HCT116 (cell line): ENCODE results near the gene CRTC1. TPM values are rescaled to one million over a fixed set of nuclear protein-coding genes. Genes with fewer than 3 reads are reported as not detected.
A peak's percentile ranks its signal among the peaks of the same experiment; 100 is the strongest.

Experiments
- ATAC-seq: fragments of 200-7000 bp; cut with Tn5 transposase; 2 replicates; pipeline ENCODE4 v1.9.1; 2020; ENCODE audit warnings: mild to moderate bottlenecking, moderate library complexity
- BruUV-seq: library from RNA; stranded (reverse); fragments of 400-500 nt; replicated peaks from 2 replicates; lab custom pipeline; 2021; lab: Mats Ljungman, UMichigan
- CTCF ChIA-PET: fragments of 300-600 bp; sonication (Branson Sonifier 250); formaldehyde crosslinking; loops from one replicate; lab custom pipeline; 2021; ENCODE audit warnings: antibody characterized with exemption; lab: Charles Lee
- POLR2A ChIA-PET: fragments of 300-600, 350-600 bp; sonication (Branson Sonifier 250); formaldehyde crosslinking; loops from one replicate; lab custom pipeline; 2021; ENCODE audit warnings: antibody characterized with exemption; lab: Charles Lee
- RAD21 ChIA-PET, 2 experiments: fragments of 300-600 bp; sonication (Branson Sonifier 250); formaldehyde crosslinking; loops; one replicate each; lab custom pipeline; 2023; ENCODE audit warnings: low total read pairs in 2 of 2; ENCODE audit not compliant: uncharacterized antibody in 2 of 2, unreplicated experiment in 2 of 2, low non-redundant PET in 1 of 2; lab: Charles Lee
- DNase-seq: peaks from one replicate; pipeline ENCODE4 v3.0.0-alpha.2; 2010; ENCODE audit warnings: low read depth, low spot score
- H2AFZ ChIP-seq: fragments of 200-600 bp; shearing (Covaris generic), sonication (generic); 2 replicates; pipeline ENCODE4 v1.6.1; 2017; ENCODE audit warnings: low read depth, mixed run types, mixed read lengths, antibody characterized with exemption, low read length; ENCODE audit not compliant: poor library complexity, severe bottlenecking
- H3K27ac ChIP-seq: 2 replicates; pipeline ENCODE4 v1.5.1; 2012; ENCODE audit warnings: low read depth, low read length
- H3K27me3 ChIP-seq: fragments of 200-600 bp; sonication (generic); 2 replicates; pipeline ENCODE4 v1.6.1; 2016; ENCODE audit warnings: mixed run types, low read length, mixed read lengths; ENCODE audit not compliant: insufficient read depth
- H3K36me3 ChIP-seq, 2 experiments: fragments of 200-500 bp in 1 of 2; fragments of 200-600 bp in 1 of 2; sonication (Bioruptor generic) in 1 of 2; sonication (generic) in 1 of 2; 2 replicates each; pipeline versions ENCODE4 v1.5.1 to v1.6.1; 2014 to 2016; ENCODE audit warnings: low read length in 2 of 2, inconsistent platforms in 1 of 2, mixed read lengths in 1 of 2, mixed run types in 1 of 2; ENCODE audit not compliant: insufficient read depth in 2 of 2, control insufficient read depth in 1 of 2
- H3K4me1 ChIP-seq, 2 experiments: fragments of 200-600 bp in 1 of 2; sonication (generic) in 1 of 2; 2 replicates each; pipeline versions ENCODE4 v1.5.1 to v1.6.1; 2012 to 2017; ENCODE audit warnings: low read length in 2 of 2, inconsistent platforms in 1 of 2, mild to moderate bottlenecking in 1 of 2, mixed read lengths in 1 of 2, mixed run types in 1 of 2, moderate library complexity in 1 of 2; ENCODE audit not compliant: insufficient read depth in 2 of 2, control insufficient read depth in 1 of 2
- H3K4me2 ChIP-seq: fragments of 200-600 bp; sonication (generic); 2 replicates; pipeline ENCODE4 v1.6.1; 2017; ENCODE audit warnings: mixed run types, low read length, mixed read lengths
- H3K4me3 ChIP-seq, 2 experiments: fragments of 200-600 bp in 1 of 2; sonication (generic) in 1 of 2; replicated peaks in 1 of 2; 2 replicates each; pipeline ENCODE4 v1.5.1; 2011 to 2016; ENCODE audit warnings: low read length in 2 of 2, control low read depth in 1 of 2, low read depth in 1 of 2, mild to moderate bottlenecking in 1 of 2, mixed read lengths in 1 of 2, mixed run types in 1 of 2
- H3K79me2 ChIP-seq: fragments of 200-600 bp; sonication (generic); 2 replicates; pipeline ENCODE4 v1.6.1; 2017; ENCODE audit warnings: mild to moderate bottlenecking, mixed run types, low read length, moderate library complexity, mixed read lengths; ENCODE audit not compliant: insufficient read depth
- H3K9ac ChIP-seq: fragments of 200-600 bp; sonication (generic); 2 replicates; pipeline ENCODE4 v1.6.1; 2016; ENCODE audit warnings: low read length, mixed read lengths
- H3K9me2 ChIP-seq: fragments of 200-600 bp; sonication (generic), shearing (Covaris generic); 2 replicates; pipeline ENCODE4 v1.6.1; 2017; ENCODE audit warnings: mixed run types, mild to moderate bottlenecking, moderate library complexity; ENCODE audit not compliant: insufficient read depth
- H3K9me3 ChIP-seq, 2 experiments: fragments of 200-500 bp in 1 of 2; fragments of 200-600 bp in 1 of 2; sonication (Bioruptor generic) in 1 of 2; sonication (generic) in 1 of 2; 2 replicates each; pipeline ENCODE4 v1.6.1; 2014 to 2017; ENCODE audit warnings: low read length in 2 of 2, mixed read lengths in 2 of 2, inconsistent platforms in 1 of 2, low read depth in 1 of 2, mild to moderate bottlenecking in 1 of 2, mixed run types in 1 of 2, moderate library complexity in 1 of 2; ENCODE audit not compliant: control insufficient read depth in 1 of 2, insufficient read depth in 1 of 2
- H4K20me1 ChIP-seq: fragments of 200-600 bp; sonication (generic), shearing (Covaris generic); 2 replicates; pipeline ENCODE4 v1.6.1; 2017; ENCODE audit warnings: mixed run types, mild to moderate bottlenecking, moderate library complexity; ENCODE audit not compliant: insufficient read depth
- CEBPB ChIP-seq: IDR thresholded peaks from 2 replicates; pipeline ENCODE4 v1.6.1; 2012; ENCODE audit warnings: low read depth
- EZH2 ChIP-seq: fragments of 200-600 bp; sonication (generic); IDR thresholded peaks from 2 replicates; pipeline ENCODE4 v1.6.1; 2017; ENCODE audit warnings: antibody characterized with exemption, mixed run types
- EZH2phosphoT487 ChIP-seq: fragments of 200-600 bp; IDR thresholded peaks from 2 replicates; pipeline ENCODE4 v1.6.1; 2018; ENCODE audit warnings: antibody characterized with exemption, borderline replicate concordance
- JUND ChIP-seq: IDR thresholded peaks from 2 replicates; pipeline ENCODE4 v1.6.1; 2012
- POLR2AphosphoS5 ChIP-seq: IDR thresholded peaks from 2 replicates; pipeline ENCODE4 v1.6.1; 2011; ENCODE audit warnings: mild to moderate bottlenecking, low read depth, low read length, moderate library complexity
- SP1 ChIP-seq: IDR thresholded peaks from 2 replicates; pipeline ENCODE4 v1.6.1; 2012; ENCODE audit warnings: low read depth
- SRF ChIP-seq: IDR thresholded peaks from 2 replicates; pipeline ENCODE4 v1.6.1; 2012; ENCODE audit warnings: low read depth
- YY1 ChIP-seq: IDR thresholded peaks from 2 replicates; pipeline ENCODE4 v1.6.1; 2011; ENCODE audit warnings: low read length, low read depth, moderate library complexity, mild to moderate bottlenecking; ENCODE audit not compliant: insufficient replicate concordance; ENCODE audit errors: extremely low read depth
- ZFX ChIP-seq: fragments of 450-650 bp; IDR thresholded peaks from 2 replicates; pipeline ENCODE4 v1.6.1; 2017
- ZNF274 ChIP-seq: fragments of 200-500 bp; sonication (Bioruptor generic); IDR thresholded peaks from 2 replicates; pipeline ENCODE4 v1.6.1; 2014; ENCODE audit warnings: mild to moderate bottlenecking, low read depth, low read length, inconsistent platforms
- intact Hi-C: fragments of 100-400 bp; cut with micrococcal nuclease; formaldehyde crosslinking; loops from 2 replicates; pipeline ENCODE4 v1.10.0; 2022
- total RNA-seq: library from RNA; stranded (reverse); gene quantifications from one replicate; pipeline ENCODE4 v1.2.1, GENCODE V29; 2021; ENCODE audit not compliant: unreplicated experiment
- TF ChIP-seq, protein P1 (sequence below): IDR thresholded peaks from 2 replicates; pipeline ENCODE4 v1.6.1; 2012
- TF ChIP-seq, protein P2 (sequence below): IDR thresholded peaks from 2 replicates; pipeline ENCODE4 v1.6.1; 2012
- TF ChIP-seq, protein P3 (sequence below): IDR thresholded peaks from 2 replicates; pipeline ENCODE4 v1.6.1; 2012; ENCODE audit warnings: low read depth
- TF ChIP-seq, protein P4 (sequence below): IDR thresholded peaks from 2 replicates; pipeline ENCODE4 v1.6.1; 2011; ENCODE audit warnings: mild to moderate bottlenecking, low read length, moderate library complexity; ENCODE audit not compliant: insufficient replicate concordance; ENCODE audit errors: extremely low read depth

CRTC1 gene
- total RNA-seq, 1 experiment from 2014 or later, result 14.9 TPM

DNA sequence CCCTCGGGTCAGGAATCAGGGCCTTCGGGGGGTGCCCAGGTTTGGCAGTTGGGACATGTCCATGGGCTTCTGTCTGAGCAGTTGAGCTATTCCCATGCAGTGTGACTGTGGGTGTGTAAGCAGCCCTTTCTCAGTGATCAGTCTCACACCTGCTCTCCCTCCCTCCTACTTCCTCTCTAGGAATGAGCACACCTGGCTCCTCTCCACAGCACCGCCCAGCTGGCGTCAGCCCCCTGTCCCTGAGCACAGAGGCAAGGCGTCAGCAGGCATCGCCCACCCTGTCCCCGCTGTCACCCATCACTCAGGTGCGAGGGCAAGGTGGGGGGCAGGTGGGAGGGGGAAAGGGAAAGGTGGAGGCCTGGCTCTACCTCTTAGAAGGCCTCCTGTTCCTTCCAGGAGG, 81.7 kb downstream of the CRTC1 start:
- H3K79me2 ChIP-seq, result no peaks in the 10 kb centered on the region
- no peak overlapping the region for H3K4me3 ChIP-seq
- H3K9ac ChIP-seq, result no peak overlapping the region
- ChIA-PET POLR2A (no interaction called here), CTCF (no interaction called here), RAD21 (no interaction called here)
- intact Hi-C loops, result no loop called here
- no peaks in the 10 kb centered on the region for H3K9me3 ChIP-seq
- no peak overlapping the region for H3K27ac ChIP-seq
- BruUV-seq, result no TSS peak
- no peaks in the 10 kb centered on the region for H3K36me3 ChIP-seq
- no peaks in the 10 kb centered on the region for H4K20me1 ChIP-seq
- peaks cover 38 to 41% of the 10 kb centered on the region in 2 experiments for H3K4me1 ChIP-seq
- TF ChIP-seq ZFX, result no peak
- TF ChIP-seq CEBPB, result no peak
- TF ChIP-seq EZH2phosphoT487, result no peak
- TF ChIP-seq, protein P1, sequence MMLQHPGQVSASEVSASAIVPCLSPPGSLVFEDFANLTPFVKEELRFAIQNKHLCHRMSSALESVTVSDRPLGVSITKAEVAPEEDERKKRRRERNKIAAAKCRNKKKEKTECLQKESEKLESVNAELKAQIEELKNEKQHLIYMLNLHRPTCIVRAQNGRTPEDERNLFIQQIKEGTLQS, result no peak
- TF ChIP-seq POLR2AphosphoS5, result no peak
- TF ChIP-seq, protein P2, sequence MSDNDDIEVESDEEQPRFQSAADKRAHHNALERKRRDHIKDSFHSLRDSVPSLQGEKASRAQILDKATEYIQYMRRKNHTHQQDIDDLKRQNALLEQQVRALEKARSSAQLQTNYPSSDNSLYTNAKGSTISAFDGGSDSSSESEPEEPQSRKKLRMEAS, result no peak
- TF ChIP-seq JUND, result no peak
- TF ChIP-seq EZH2, result no peak
- no peak for TF ChIP-seq SRF
- TF ChIP-seq ZNF274, result no peak
- TF ChIP-seq, protein P3, sequence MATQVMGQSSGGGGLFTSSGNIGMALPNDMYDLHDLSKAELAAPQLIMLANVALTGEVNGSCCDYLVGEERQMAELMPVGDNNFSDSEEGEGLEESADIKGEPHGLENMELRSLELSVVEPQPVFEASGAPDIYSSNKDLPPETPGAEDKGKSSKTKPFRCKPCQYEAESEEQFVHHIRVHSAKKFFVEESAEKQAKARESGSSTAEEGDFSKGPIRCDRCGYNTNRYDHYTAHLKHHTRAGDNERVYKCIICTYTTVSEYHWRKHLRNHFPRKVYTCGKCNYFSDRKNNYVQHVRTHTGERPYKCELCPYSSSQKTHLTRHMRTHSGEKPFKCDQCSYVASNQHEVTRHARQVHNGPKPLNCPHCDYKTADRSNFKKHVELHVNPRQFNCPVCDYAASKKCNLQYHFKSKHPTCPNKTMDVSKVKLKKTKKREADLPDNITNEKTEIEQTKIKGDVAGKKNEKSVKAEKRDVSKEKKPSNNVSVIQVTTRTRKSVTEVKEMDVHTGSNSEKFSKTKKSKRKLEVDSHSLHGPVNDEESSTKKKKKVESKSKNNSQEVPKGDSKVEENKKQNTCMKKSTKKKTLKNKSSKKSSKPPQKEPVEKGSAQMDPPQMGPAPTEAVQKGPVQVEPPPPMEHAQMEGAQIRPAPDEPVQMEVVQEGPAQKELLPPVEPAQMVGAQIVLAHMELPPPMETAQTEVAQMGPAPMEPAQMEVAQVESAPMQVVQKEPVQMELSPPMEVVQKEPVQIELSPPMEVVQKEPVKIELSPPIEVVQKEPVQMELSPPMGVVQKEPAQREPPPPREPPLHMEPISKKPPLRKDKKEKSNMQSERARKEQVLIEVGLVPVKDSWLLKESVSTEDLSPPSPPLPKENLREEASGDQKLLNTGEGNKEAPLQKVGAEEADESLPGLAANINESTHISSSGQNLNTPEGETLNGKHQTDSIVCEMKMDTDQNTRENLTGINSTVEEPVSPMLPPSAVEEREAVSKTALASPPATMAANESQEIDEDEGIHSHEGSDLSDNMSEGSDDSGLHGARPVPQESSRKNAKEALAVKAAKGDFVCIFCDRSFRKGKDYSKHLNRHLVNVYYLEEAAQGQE, result no peak
- TF ChIP-seq YY1, result no peak
- TF ChIP-seq, protein P4, sequence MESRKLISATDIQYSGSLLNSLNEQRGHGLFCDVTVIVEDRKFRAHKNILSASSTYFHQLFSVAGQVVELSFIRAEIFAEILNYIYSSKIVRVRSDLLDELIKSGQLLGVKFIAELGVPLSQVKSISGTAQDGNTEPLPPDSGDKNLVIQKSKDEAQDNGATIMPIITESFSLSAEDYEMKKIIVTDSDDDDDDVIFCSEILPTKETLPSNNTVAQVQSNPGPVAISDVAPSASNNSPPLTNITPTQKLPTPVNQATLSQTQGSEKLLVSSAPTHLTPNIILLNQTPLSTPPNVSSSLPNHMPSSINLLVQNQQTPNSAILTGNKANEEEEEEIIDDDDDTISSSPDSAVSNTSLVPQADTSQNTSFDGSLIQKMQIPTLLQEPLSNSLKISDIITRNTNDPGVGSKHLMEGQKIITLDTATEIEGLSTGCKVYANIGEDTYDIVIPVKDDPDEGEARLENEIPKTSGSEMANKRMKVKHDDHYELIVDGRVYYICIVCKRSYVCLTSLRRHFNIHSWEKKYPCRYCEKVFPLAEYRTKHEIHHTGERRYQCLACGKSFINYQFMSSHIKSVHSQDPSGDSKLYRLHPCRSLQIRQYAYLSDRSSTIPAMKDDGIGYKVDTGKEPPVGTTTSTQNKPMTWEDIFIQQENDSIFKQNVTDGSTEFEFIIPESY, result no peak
- TF ChIP-seq SP1, result no peak
- no peak overlapping the region for H2AFZ ChIP-seq
- H3K4me2 ChIP-seq, result peak overlapping the region; percentile 68; the same call in 1 of the 2 replicates
- no peak for ATAC-seq
- no peaks in the 10 kb centered on the region for H3K27me3 ChIP-seq
- H3K9me2 ChIP-seq, result no peaks in the 10 kb centered on the region
- no peak for DNase-seq
